GM23338 (cell line): ENCODE measurements around the gene FBXL17. TPM values are rescaled to one million over a fixed set of nuclear protein-coding genes. Genes with fewer than 3 reads are reported as not detected.

Experiments
- ATAC-seq: fragments of 200-7000 bp; cut with Tn5 transposase; 3 replicates; pipeline ENCODE4 v1.9.1; 2020
- DNase-seq: peaks from one replicate; pipeline ENCODE4 v3.0.0-alpha.2; 2015; ENCODE audit warnings: low spot score
- H2AFZ ChIP-seq: fragments of 200-600 bp; sonication (generic); 2 replicates; pipeline ENCODE4 v1.8.0; 2016; ENCODE audit warnings: antibody characterized with exemption, mild to moderate bottlenecking, moderate library complexity
- H3F3A ChIP-seq: fragments of 200-600 bp; sonication (generic); replicated peaks from 2 replicates; pipeline ENCODE4 v1.8.0; 2017; ENCODE audit warnings: antibody characterized with exemption, mixed run types, low read depth
- H3K27ac ChIP-seq: fragments of 200-600 bp; sonication (generic); 2 replicates; pipeline ENCODE4 v1.6.1; 2016; ENCODE audit warnings: low read depth
- H3K27me3 ChIP-seq: fragments of 200-600 bp; sonication (generic); 2 replicates; pipeline ENCODE4 v1.8.0; 2016; ENCODE audit warnings: mild to moderate bottlenecking, mixed run types, moderate library complexity; ENCODE audit not compliant: insufficient read depth
- H3K36me3 ChIP-seq: fragments of 200-600 bp; sonication (generic); 2 replicates; pipeline ENCODE4 v1.8.0; 2016; ENCODE audit warnings: mild to moderate bottlenecking; ENCODE audit not compliant: insufficient read depth
- H3K4me1 ChIP-seq: fragments of 200-600 bp; sonication (generic); 2 replicates; pipeline ENCODE4 v1.8.0; 2016; ENCODE audit warnings: mild to moderate bottlenecking, moderate library complexity; ENCODE audit not compliant: insufficient read depth
- H3K4me2 ChIP-seq: fragments of 200-600 bp; sonication (generic); 2 replicates; pipeline ENCODE4 v1.7.1; 2017; ENCODE audit warnings: mixed run types
- H3K4me3 ChIP-seq: fragments of 200-600 bp; sonication (generic); 2 replicates; pipeline ENCODE4 v1.6.1; 2016; ENCODE audit warnings: mixed run types
- H3K79me2 ChIP-seq: fragments of 200-600 bp; sonication (generic); replicated peaks from 2 replicates; pipeline ENCODE4 v1.8.0; 2017; ENCODE audit warnings: mild to moderate bottlenecking; ENCODE audit not compliant: insufficient read depth
- H3K9me2 ChIP-seq: fragments of 200-600 bp; sonication (generic); 2 replicates; pipeline ENCODE4 v1.8.0; 2017; ENCODE audit not compliant: insufficient read depth
- H4K20me1 ChIP-seq: fragments of 200-600 bp; sonication (generic); replicated peaks from 2 replicates; pipeline ENCODE4 v1.8.0; 2017; ENCODE audit warnings: mild to moderate bottlenecking; ENCODE audit not compliant: insufficient read depth
- H3K27ac Mint-ChIP-seq: 2 replicates; pipeline ENCODE4 v1.8.0; 2020; ENCODE audit warnings: inconsistent platforms, mild to moderate bottlenecking, moderate library complexity, mixed read lengths
- H3K27me3 Mint-ChIP-seq: 3 replicates; pipeline ENCODE4 v1.8.0; 2022; ENCODE audit warnings: low read depth, mild to moderate bottlenecking, moderate library complexity, mixed read lengths, inconsistent platforms; ENCODE audit not compliant: insufficient read depth, poor library complexity
- H3K36me3 Mint-ChIP-seq: 3 replicates; pipeline ENCODE4 v1.8.0; 2021; ENCODE audit warnings: low read depth, mild to moderate bottlenecking, inconsistent platforms, moderate library complexity, mixed read lengths
- H3K4me1 Mint-ChIP-seq: 3 replicates; pipeline ENCODE4 v1.8.0; 2020; ENCODE audit warnings: mild to moderate bottlenecking, inconsistent platforms, mixed read lengths
- H3K4me3 Mint-ChIP-seq: 3 replicates; pipeline ENCODE4 v1.8.0; 2021; ENCODE audit warnings: moderate library complexity, mild to moderate bottlenecking, inconsistent platforms, mixed read lengths
- H3K9me3 Mint-ChIP-seq: 3 replicates; pipeline ENCODE4 v1.8.0; 2020; ENCODE audit warnings: moderate library complexity, mild to moderate bottlenecking, inconsistent platforms, mixed read lengths
- CREB1 ChIP-seq: fragments of 250-450 bp; sonication (Bioruptor Pico); IDR thresholded peaks from 2 replicates; pipeline ENCODE4 v1.5.0; 2020; ENCODE audit warnings: low read depth, mild to moderate bottlenecking, moderate library complexity
- ETS1 ChIP-seq: IDR thresholded peaks from 2 replicates; pipeline ENCODE4 v1.6.1; 2016; ENCODE audit warnings: antibody characterized with exemption
- EZH2 ChIP-seq: fragments of 200-600 bp; sonication (generic); IDR thresholded peaks from one replicate; pipeline ENCODE4 v1.8.0; 2017; ENCODE audit warnings: antibody characterized with exemption, mild to moderate bottlenecking, low read depth; ENCODE audit not compliant: unreplicated experiment
- STAT1 ChIP-seq: IDR thresholded peaks from one replicate; pipeline ENCODE4 v1.6.1; 2016; ENCODE audit warnings: antibody characterized with exemption; ENCODE audit not compliant: unreplicated experiment
- ZNF114 ChIP-seq: fragments of 250-450 bp; sonication (Bioruptor Pico); IDR thresholded peaks from 2 replicates; pipeline ENCODE4 v1.5.0; 2020; ENCODE audit warnings: mild to moderate bottlenecking, moderate library complexity
- ZNF331 ChIP-seq: fragments of 250-450 bp; sonication (Bioruptor Pico); IDR thresholded peaks from 2 replicates; pipeline ENCODE4 v1.5.0; 2020; ENCODE audit warnings: low read depth, mild to moderate bottlenecking, moderate library complexity
- ZNF462 ChIP-seq: fragments of 250-450 bp; sonication (Bioruptor Pico); IDR thresholded peaks from 2 replicates; pipeline ENCODE4 v1.5.0; 2020; ENCODE audit warnings: mild to moderate bottlenecking, moderate library complexity
- polyA plus RNA-seq: library from polyadenylated mRNA; unstranded; fragments of >200 nt; fragmentation: Nextera tagmentation; extraction: Ambion mirVana; gene quantifications from 2 replicates; pipeline ENCODE4 v1.2.1, GENCODE V29; 2016
- total RNA-seq: library from RNA; depleted of rRNA; stranded (reverse); fragments of >200 nt; shearing (Covaris generic); gene quantifications from 2 replicates; pipeline ENCODE4 v1.2.3, GENCODE V29; 2014
- TF ChIP-seq, protein P1 (sequence below): IDR thresholded peaks from one replicate; pipeline ENCODE4 v1.6.1; 2018; ENCODE audit warnings: antibody characterized with exemption; ENCODE audit not compliant: unreplicated experiment
- TF ChIP-seq, protein P2 (sequence below), 2 experiments: fragments of 200-600 bp in 1 of 2; sonication (generic) in 1 of 2; conservative IDR thresholded peaks; 2 replicates each; pipeline versions ENCODE4 v1.5.1 to v1.6.1; 2016 to 2017; ENCODE audit warnings: antibody characterized with exemption in 2 of 2, low read depth in 2 of 2, mild to moderate bottlenecking in 2 of 2, moderate library complexity in 1 of 2

The FBXL17 gene
- total and polyA plus RNA-seq, 2 experiments from 2014 or later, result 2.0 to 2.7 TPM

DNA sequence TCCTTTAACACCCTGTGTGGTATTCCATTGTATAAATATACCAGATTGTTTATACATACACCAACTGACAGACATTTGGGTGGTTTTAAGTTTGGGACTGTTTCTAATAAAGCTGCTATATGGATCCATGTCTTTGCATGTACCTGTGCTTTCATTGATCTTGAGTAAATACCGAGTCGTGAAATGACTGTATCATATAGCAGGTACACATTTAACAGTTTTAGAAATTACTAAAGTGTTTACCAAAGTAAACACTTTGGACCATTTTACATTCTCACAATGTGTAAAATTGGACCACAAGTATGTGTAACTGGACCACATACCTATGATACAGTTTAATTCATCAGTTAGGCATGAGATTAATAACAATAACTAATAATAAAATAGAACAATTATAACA is 175.2 kb downstream of the FBXL17 start (continued):
- TF ChIP-seq ZNF462, result no peak
- TF ChIP-seq ZNF114 (CRISPR knock-in tag), result no peak
- TF ChIP-seq EZH2, result no peak
- TF ChIP-seq CREB1, result no peak
- TF ChIP-seq, protein P1, sequence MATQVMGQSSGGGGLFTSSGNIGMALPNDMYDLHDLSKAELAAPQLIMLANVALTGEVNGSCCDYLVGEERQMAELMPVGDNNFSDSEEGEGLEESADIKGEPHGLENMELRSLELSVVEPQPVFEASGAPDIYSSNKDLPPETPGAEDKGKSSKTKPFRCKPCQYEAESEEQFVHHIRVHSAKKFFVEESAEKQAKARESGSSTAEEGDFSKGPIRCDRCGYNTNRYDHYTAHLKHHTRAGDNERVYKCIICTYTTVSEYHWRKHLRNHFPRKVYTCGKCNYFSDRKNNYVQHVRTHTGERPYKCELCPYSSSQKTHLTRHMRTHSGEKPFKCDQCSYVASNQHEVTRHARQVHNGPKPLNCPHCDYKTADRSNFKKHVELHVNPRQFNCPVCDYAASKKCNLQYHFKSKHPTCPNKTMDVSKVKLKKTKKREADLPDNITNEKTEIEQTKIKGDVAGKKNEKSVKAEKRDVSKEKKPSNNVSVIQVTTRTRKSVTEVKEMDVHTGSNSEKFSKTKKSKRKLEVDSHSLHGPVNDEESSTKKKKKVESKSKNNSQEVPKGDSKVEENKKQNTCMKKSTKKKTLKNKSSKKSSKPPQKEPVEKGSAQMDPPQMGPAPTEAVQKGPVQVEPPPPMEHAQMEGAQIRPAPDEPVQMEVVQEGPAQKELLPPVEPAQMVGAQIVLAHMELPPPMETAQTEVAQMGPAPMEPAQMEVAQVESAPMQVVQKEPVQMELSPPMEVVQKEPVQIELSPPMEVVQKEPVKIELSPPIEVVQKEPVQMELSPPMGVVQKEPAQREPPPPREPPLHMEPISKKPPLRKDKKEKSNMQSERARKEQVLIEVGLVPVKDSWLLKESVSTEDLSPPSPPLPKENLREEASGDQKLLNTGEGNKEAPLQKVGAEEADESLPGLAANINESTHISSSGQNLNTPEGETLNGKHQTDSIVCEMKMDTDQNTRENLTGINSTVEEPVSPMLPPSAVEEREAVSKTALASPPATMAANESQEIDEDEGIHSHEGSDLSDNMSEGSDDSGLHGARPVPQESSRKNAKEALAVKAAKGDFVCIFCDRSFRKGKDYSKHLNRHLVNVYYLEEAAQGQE, result no peak

DNA sequence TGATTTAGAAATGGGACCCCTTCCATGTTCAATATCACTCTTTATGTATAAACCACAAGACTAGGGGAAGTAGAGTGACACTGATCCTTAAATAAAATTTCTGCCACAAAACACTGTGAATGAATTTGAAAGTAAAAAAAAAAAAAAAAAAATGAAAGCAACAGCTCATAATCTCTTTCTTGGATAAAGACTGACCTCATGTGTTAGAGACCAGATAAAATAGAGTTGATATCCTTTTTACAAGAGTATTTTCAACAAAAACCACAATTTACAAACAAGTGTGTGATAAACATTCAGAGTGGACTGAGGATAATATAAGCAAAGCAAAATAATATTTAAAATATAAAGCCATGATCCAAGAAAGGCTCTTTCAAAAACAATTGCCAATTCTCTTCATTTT is 180.2 kb downstream of the FBXL17 start:
- no peak overlapping the region for H2AFZ ChIP-seq
- H3F3A ChIP-seq, result no peaks in the 10 kb centered on the region
- Mint-ChIP-seq H3K4me3 (no peak overlapping the region), H3K36me3 (no peaks in the 10 kb centered on the region), H3K27me3 (no peaks in the 10 kb centered on the region), H3K4me1 (peaks cover 8% of the 10 kb centered on the region), H3K9me3 (no peaks in the 10 kb centered on the region), H3K27ac (no peak overlapping the region)
- H3K4me3 ChIP-seq, result no peak overlapping the region
- H3K4me2 ChIP-seq, result no peak overlapping the region
- H4K20me1 ChIP-seq, result no peaks in the 10 kb centered on the region
- no peaks in the 10 kb centered on the region for H3K27me3 ChIP-seq
- no peaks in the 10 kb centered on the region for H3K9me2 ChIP-seq
- H3K36me3 ChIP-seq, result no peaks in the 10 kb centered on the region
- ATAC-seq (no peak), DNase-seq (no peak)
- no peaks in the 10 kb centered on the region for H3K79me2 ChIP-seq
- H3K27ac ChIP-seq, result no peak overlapping the region
- 0 out of 2 replicates have a peak, but pooled peaks cover 4% of the 10 kb centered on the region for H3K4me1 ChIP-seq
- TF ChIP-seq EZH2 (no peak), STAT1 (no peak), CREB1 (no peak), ZNF331 (CRISPR knock-in tag) (no peak), ETS1 (no peak)
- TF ChIP-seq, protein P2, sequence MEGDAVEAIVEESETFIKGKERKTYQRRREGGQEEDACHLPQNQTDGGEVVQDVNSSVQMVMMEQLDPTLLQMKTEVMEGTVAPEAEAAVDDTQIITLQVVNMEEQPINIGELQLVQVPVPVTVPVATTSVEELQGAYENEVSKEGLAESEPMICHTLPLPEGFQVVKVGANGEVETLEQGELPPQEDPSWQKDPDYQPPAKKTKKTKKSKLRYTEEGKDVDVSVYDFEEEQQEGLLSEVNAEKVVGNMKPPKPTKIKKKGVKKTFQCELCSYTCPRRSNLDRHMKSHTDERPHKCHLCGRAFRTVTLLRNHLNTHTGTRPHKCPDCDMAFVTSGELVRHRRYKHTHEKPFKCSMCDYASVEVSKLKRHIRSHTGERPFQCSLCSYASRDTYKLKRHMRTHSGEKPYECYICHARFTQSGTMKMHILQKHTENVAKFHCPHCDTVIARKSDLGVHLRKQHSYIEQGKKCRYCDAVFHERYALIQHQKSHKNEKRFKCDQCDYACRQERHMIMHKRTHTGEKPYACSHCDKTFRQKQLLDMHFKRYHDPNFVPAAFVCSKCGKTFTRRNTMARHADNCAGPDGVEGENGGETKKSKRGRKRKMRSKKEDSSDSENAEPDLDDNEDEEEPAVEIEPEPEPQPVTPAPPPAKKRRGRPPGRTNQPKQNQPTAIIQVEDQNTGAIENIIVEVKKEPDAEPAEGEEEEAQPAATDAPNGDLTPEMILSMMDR (conservative IDR thresholded peaks at IDR 0.05; ENCODE audit: low read depth in 2 of 2), result no peak
- TF ChIP-seq, protein P1, result no peak
